ENCODE data around the gene TDRD5.

TDRD5 gene

GRCh38 chr1:179591592-179592580, at the start of gene TDRD5:
TSS of gene TDRD5 (plus strand) at chr1:179591832. CDS start at chr1:179592616, 784 bp downstream.
- DNase-seq = peak; percentile 11

DNA sequence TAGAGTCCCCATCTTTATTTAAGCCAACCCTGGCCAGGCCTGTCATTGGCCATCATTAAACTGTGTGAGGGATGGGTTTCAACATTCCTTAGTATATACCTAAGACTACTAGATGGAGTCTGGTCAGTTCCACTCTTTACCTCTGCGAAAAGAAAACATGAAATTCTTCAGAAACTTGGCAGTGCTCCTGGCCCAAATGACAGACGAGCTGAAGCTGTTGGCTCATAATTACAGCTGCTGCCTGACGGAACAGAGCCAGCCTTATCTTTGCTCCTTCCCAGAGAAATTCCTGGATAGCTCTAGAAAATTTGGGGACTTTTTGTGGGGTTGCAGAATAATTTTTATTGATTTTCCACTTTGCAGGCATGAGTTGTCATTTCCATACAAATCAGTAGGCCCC, 46.3 kb upstream of the TDRD5 start:
- no peak for DNase-seq

DNA sequence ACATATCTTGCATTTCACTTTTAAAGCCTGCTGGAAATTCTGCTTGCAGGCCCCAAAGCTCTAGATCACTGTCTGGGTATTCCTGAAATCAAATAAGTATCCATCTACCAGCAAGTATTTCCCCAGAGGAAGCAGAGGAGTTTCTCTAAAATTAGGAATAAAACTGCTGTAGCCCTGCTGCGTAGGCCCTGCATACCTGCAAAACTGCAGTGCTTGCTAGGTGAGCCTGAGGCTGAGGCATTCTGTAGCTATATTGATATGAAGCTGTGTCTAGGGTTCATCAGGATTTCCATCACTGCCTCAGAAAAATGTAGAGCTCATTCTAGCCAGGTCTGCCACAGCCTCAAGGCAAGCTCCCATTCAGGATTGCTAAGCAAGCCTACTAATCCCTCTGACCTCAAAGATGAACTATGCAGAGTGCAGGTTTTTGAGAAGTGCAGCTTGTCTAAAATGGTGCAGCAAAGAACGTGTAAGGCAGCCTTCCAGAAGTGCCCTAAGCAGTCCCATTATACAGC, 44.6 kb upstream of the TDRD5 start:
- no peak for DNase-seq

DNA sequence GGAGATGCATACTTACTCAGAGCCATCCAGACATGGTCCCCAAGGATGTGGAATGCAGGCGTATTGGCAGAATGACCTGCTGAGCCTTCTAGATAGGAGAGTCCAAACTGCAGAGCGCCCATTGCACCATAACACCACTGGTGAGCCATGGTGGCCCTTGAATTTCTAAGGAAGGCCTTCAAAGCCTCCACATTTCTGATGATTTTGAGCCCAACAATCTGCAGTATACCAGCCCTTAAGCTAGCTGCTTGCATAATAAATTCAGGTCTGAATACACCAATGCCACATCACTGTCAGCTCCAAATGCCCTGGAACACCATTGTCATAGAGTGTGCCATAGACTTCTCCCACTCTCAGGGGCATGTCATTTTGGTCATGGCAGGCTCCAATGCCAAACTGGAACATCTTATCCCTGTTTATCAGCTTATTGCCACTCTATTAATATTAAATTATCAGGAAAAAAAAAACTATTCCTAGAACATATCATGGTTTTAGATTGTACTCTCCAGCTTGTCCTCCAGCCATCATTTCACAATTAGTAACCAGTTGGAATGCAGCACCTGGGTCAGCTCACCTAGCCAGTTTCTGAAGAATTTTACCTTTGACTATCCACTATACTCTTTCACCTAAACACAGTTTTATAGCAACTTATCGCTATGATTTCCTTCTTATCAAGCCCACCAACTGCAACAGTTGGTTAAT, 42.8 kb upstream of the TDRD5 start:
- DNase-seq = no peak

DNA sequence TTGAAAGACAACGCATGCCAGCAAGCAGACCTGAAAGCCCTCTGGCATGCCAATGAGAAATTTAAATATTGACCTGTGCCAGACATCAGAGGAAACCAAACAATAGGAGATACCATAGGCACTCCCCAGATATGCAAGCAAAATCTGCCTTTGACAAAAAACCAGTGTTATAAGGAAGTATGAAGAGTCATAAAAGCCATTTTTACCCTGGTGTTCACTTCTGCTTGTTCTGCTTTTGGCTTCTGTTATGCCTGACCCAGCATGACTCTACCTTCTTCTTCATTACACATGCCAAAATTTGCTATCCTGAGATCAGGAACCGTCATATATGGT, 42.3 kb upstream of the TDRD5 start:
- no peak for DNase-seq

GRCh38 chr1:179550746-179551682, 40.6 kb upstream of the TDRD5 start:
- no peak for DNase-seq

DNA sequence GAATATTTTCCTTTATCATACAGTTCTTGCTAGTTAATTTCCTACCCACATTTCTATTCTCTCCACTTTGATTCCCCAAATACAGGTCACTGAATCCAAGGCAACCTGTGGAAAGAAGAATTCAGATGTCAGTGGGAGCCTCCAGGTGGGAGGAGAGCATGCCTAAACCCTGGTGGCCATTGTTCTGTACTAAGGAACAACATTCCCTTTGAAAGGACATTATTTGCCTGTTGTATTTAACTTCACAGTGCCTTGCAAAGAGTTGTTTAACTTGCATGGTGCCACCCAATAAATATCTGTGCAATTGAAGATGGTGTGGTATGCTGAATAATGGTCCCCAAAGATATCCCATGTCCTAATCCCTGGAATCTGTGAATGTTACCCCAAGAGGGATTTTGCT, 37.2 kb upstream of the TDRD5 start:
- no peak for DNase-seq

GRCh38 chr1:179558078-179558477, 33.6 kb upstream of the TDRD5 start:
- no peak for DNase-seq

DNA sequence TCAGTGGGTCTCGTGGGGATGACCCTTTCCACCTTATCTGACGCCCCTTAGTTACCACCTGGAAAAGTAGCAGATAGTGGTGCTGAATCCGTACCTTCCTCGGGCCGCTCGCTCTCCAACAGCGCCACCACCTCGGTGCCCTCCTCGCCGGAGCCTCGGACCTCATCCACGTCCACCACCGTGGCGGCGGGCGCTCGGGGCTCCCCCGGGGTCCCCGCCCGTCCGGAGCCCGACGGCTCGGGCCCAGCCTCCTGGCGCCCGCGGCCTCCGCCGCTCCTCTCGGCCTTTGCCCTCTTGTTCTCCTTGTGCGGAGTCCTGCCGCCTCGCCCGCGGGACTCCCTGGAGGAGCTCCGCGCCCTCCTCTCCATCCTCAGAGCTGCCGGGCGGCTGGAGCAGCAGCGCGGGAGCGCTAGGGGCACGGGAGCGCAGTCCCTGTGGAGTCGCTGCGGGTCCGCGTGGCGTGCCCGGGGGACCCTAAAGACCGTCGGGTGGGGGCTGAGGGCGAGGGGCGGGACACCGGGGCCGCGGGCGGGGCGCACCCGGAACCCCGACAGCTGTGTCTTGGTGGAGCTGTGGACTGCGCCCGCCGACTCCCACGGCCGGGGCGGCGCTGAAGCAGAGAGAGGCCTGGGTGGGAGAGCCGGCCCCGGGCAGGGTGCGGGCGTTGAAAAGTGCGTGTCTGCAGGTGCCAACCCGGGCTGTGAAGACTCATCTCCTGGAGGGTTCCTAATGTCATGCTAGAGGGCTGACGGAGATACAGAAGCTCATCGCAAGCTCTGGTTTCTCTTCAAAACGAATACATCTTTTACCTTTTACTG, 15.9 kb upstream of the TDRD5 start, which contains the start of gene NPHS2:
TSS of gene NPHS2 (minus strand) at position 452 of the 818 bp plus-strand sequence. CDS start at position 368, 84 bp downstream.
- no peak for DNase-seq

GRCh38 chr1:179576509-179576908, 15.1 kb upstream of the TDRD5 start:
- no peak for DNase-seq

DNA sequence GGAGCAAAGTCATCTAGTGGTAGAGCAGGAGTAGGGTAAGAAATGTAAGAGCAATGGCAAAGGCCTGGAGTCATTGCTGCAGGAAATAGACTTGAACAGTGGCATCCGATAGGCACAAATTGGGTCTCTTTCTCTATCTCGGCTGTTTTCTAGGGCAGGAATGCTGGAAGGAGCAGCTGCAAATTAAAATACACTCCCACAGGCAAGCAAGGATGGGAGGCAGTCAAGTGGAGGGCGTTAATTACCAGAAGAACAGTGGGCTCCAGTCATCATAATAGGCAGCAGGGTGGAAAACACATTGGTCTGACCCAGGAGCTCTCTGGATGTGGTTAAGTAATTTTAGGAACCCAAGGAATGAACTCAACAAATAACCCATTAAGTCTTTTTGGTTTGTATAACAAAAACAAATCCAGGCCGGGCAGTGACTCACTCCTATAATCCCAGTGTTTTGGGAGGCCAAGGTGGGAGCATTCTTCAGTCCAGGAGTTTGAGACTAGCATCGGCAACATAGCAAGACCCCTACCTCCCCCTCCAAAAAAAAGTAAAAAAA, 7.8 kb upstream of the TDRD5 start:
- no peak for DNase-seq

DNA sequence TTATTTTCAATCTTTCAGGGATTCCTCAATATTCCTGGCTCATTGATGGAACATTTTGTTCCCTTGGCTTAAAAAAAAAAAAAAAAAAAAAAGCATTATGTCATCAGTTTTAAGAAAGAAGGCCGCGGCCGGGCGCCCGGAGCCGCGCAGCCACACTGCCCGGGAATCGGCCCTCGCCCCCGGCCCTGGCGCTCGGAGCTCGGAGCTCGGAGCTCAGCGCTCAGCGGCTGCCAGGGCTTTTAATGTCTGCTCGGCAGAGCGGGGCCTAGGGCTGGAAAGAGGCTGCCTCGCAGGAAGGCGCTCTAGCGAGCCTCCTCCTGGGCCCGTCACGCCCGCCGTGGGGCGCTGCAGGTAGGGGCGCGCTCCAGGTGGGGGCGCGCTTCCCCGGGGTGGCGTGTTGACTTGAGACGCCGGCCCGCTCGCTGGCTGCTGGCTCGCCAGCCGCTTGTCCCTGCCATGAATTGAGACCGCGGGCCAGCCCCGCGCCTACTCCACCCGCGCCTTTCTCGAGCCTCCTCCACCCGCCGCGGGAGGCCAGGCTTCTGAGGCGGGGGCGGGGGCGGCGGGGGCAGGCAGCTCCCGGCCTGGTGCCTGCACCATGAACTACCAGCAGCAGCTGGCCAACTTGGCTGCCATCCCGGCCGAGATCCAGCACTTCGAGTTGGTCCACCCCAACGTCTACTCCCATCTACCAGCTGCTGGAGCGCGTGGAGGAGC, 5.4 kb upstream of the TDRD5 start:
- DNase-seq = peak; percentile 20

DNA sequence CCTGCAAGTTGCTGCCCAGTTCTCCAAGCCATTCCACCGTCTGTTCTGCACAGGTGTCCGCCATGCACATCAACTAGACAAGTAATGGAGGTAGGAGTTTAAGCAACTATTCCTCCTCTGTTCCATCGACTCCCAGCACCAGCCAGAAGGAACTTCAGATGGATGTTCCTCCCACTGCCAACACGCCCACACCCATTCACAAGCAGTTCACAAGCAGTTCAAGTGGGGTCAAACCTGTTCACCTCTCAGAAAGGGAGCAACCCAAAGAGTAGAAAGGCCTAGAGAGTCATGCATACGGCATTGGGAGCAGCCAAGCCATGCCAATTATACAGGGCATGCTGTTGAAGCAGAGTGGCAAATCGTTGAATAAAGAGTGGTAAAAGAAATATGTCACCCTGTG, 4.3 kb upstream of the TDRD5 start:
- no peak for DNase-seq

GRCh38 chr1:179588425-179589024, 3.1 kb upstream of the TDRD5 start:
- DNase-seq = no peak

- DNase-seq = no peak
These were observed 2.1 kb upstream of the TDRD5 start for GRCh38 chr1:179589509-179589908.

DNA sequence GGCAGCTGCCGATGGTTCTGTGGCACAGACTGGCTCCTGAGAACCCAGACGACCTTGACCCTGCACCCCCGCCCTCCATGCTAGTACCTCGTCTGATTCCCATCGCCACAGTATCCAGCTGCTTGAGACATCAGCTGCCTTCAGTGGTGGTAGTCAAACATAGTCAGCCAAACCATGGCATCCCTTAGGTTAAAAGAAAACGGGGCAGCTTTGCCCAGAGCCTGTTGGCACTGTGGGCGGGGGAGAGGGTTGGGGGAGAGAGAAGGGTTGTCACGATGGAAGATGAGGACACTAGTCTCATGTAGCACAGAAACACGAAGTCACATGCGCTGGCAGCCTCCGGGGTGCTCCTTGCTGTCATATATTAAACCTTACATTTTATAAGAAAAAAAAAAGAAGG, 961 bp upstream of the TDRD5 start:
- no peak for DNase-seq

DNA sequence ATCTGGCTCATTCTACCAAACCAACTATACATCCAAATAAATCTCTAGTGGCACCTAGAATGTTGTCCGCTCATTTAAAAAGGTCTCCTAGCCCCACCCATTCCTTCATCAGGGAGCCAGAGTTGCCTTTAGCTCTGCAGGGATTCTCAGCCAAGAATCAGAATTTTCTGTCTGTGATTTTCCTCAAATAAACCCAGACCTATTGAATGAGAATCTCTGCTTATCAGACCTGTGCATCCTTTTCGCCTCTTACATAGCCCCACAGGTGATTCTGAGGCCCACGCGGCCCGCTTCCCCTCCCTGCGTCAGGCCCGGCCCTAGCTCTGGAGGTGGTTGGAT, 410 bp upstream of the TDRD5 start:
- DNase-seq = no peak

DNA sequence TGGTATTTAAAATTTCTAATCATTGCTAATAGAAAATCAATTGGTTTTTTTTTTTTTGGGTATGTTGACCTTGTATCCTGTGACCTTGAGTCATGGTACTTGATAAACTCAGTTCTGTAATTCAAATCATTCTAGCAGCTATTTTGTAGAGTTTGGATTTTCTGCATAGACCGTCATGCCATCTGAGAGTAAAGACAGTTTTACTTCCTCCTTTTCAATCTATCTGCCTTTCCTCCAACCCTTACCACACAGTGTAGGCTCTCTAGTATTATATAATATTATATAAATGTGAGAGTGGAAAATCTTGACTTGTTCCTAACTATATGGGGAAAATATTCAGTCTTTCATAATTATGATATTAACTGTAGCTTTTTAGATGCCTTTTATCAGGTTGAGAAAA, 7.0 kb downstream of the TDRD5 start:
- no peak for DNase-seq

DNA sequence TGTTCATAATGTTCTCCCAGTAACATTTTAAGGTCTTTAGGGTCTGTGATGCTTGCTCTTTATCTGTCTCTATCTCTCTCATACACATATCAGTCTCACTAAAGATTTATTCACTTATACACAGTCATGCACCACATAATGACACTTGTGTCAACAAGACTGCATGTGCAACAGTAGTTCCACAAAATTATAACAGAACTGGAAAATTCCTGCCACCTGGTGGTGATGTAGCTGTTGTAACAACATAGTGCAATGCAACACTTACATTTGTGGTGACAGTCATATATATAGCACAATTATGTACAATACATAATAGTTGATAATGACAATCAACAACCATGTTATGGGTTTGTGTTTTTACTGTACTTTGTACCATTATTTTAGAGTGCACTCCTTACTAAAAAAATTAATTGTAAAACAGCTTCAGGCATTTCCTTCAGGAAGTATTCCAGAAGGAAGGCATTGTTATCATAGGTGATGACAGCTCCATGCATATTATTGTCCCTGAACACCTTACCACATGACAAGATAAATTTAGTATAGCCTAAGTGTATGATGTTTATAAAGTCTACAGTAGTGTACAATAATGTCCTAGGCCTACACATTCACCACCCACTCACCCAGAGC, 8.1 kb downstream of the TDRD5 start:
- DNase-seq = no peak

DNA sequence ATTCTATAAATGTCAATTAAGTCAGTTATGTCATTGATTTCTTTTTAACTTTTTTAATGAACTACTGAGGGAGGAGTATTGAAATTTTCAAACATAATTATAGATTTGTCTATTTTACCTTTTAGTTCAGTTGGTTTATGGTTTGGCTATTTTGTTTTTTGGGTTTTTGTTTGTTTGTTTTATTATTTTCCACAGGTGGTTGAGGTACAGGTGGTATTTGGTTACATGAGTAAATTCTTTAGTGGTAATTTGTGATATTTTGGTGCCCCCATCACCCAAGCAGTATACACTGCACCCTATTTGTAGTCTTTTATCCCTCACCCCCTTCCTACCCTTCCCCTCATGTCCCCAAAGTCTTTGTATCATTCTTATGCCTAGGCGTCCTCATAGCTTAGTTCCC, 9.5 kb downstream of the TDRD5 start:
- DNase-seq = no peak
